HepG2 (cell line): ENCODE measurements around the gene NKPD1. TPM values are rescaled to one million over a fixed set of nuclear protein-coding genes. Genes with fewer than 3 reads are reported as not detected.

Source experiments
- ARID5B ChIP-seq: IDR thresholded peaks from 2 replicates; pipeline ENCODE4 v1.4.0; 2020; ENCODE audit warnings: mild to moderate bottlenecking, missing genetic modification reagents
- DMTF1 ChIP-seq: sonication (generic); formaldehyde crosslinking; IDR thresholded peaks from 2 replicates; pipeline ENCODE4 v1.4.0; 2020; ENCODE audit warnings: mild to moderate bottlenecking, missing genetic modification reagents
- HMGXB4 ChIP-seq, 2 experiments: sonication (generic) in 1 of 2; formaldehyde crosslinking in 1 of 2; IDR thresholded peaks; 2 replicates each; pipeline versions ENCODE4 v1.4.0 to v1.6.1; 2018 to 2020; ENCODE audit warnings: missing genetic modification reagents in 2 of 2, borderline replicate concordance in 1 of 2, low read depth in 1 of 2, mild to moderate bottlenecking in 1 of 2, missing biosample characterization in 1 of 2
- HOXA5 ChIP-seq: sonication (generic); formaldehyde crosslinking; IDR thresholded peaks from 2 replicates; pipeline ENCODE4 v1.4.0; 2020; ENCODE audit warnings: missing genetic modification reagents
- MBD4 ChIP-seq: IDR thresholded peaks from 2 replicates; pipeline ENCODE4 v1.6.1; 2012; ENCODE audit warnings: low read length, inconsistent platforms, borderline replicate concordance
- PATZ1 ChIP-seq: sonication (generic); formaldehyde crosslinking; IDR thresholded peaks from 2 replicates; pipeline ENCODE4 v1.4.0; 2020; ENCODE audit warnings: missing genetic modification reagents
- SOX5 ChIP-seq: IDR thresholded peaks from 2 replicates; pipeline ENCODE4 v1.6.1; 2016; ENCODE audit warnings: borderline replicate concordance
- SP5 ChIP-seq: IDR thresholded peaks from 2 replicates; pipeline ENCODE4 v1.6.1; 2016; ENCODE audit warnings: low read depth, borderline replicate concordance
- ZNF335 ChIP-seq: sonication (generic); formaldehyde crosslinking; IDR thresholded peaks from 2 replicates; pipeline ENCODE4 v1.4.0; 2020; ENCODE audit warnings: missing genetic modification reagents
- ZNF34 ChIP-seq: sonication (generic); formaldehyde crosslinking; IDR thresholded peaks from 2 replicates; pipeline ENCODE4 v1.4.0; 2020; ENCODE audit warnings: mild to moderate bottlenecking, missing genetic modification reagents, borderline replicate concordance
- ZNF512B ChIP-seq: sonication (generic); formaldehyde crosslinking; IDR thresholded peaks from 2 replicates; pipeline ENCODE4 v1.5.1; 2020; ENCODE audit warnings: missing genetic modification reagents, mild to moderate bottlenecking, borderline replicate concordance
- polyA plus RNA-seq, 8 experiments: library from polyadenylated mRNA; depleted of rRNA in 3 of 8; stranded (reverse) in 7 of 8; unstranded in 1 of 8; fragments of >200 nt; fragmentation: Illumina TruSeq in 4 of 8; extraction: Trizol in 4 of 8; gene quantifications; 2 replicates each; pipeline versions ENCODE4 v1.2.1 to v1.2.3, GENCODE V29; 2011 to 2016; ENCODE audit warnings: low read depth in 4 of 8, missing spikeins in 1 of 8, mixed read lengths in 1 of 8; ENCODE audit not compliant: insufficient read depth in 1 of 8
- total RNA-seq, 5 experiments: library from RNA; depleted of rRNA; stranded (reverse); fragments of >200 nt; fragmentation: Illumina TruSeq; extraction: Trizol; gene quantifications; 2 replicates each; pipeline ENCODE4 v1.2.3, GENCODE V29; 2016; ENCODE audit warnings: low read depth in 1 of 5
- TF ChIP-seq, protein P1 (sequence below): sonication (generic); formaldehyde crosslinking; IDR thresholded peaks from 2 replicates; pipeline ENCODE4 v1.5.0; 2020; ENCODE audit warnings: mild to moderate bottlenecking, missing genetic modification reagents

Gene NKPD1
- total and polyA plus RNA-seq, 2 of the 13 experiments (the other 11 are each of a cell fraction or from before 2014, with no cell fraction given): 0.03 TPM; not detected in 1

DNA sequence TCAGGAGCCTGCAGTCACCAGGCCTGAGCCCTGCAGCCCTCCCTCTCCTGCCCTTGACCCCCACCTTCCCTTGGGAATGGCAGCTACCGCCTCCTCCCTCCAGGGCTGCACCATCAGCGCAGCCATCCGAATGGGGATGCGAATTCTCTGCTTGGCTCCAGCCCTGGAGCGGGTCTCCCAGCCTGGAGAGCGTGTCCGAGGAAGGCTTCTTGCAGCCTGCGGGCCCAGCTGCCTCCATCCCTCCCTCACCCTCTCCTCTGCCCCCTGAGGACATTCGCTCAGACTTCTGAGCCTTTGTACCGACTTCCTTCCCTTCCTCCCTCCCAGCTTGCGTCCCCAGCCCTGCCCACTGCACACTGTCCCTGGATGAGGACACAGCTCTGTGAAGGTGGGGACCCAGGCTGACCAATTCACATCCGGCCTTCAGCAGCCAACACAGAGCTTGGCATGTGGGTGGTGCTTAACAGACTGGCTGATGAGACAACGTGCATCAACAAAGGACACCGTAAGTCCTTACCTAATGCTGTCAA is 6.0 kb upstream of the NKPD1 start (continued):
- peak; percentile 43; the same call in 1 of the 2 replicates for TF ChIP-seq PATZ1 (CRISPR knock-in tag)
- TF ChIP-seq ZNF335: 0 out of 2 replicates have a peak, but pooled peaks have one; percentile 21
- peak; percentile 29; the same call in 1 of the 2 replicates for TF ChIP-seq ARID5B (CRISPR knock-in tag)
- TF ChIP-seq HMGXB4 (CRISPR knock-in tag; IDR thresholded peaks at IDR 0.05; ENCODE audit: borderline replicate concordance in 1 of 2, low read depth in 1 of 2): 0 out of 4 replicates have a peak, but pooled peaks of 1 of the 2 experiments have one; percentile 12
- no peak for TF ChIP-seq DMTF1 (CRISPR knock-in tag)
- no peak for TF ChIP-seq MBD4
- TF ChIP-seq HOXA5 (CRISPR knock-in tag): no peak
- TF ChIP-seq SP5: peak; percentile 73
- TF ChIP-seq ZNF512B (CRISPR knock-in tag): no peak
- TF ChIP-seq, protein P1, sequence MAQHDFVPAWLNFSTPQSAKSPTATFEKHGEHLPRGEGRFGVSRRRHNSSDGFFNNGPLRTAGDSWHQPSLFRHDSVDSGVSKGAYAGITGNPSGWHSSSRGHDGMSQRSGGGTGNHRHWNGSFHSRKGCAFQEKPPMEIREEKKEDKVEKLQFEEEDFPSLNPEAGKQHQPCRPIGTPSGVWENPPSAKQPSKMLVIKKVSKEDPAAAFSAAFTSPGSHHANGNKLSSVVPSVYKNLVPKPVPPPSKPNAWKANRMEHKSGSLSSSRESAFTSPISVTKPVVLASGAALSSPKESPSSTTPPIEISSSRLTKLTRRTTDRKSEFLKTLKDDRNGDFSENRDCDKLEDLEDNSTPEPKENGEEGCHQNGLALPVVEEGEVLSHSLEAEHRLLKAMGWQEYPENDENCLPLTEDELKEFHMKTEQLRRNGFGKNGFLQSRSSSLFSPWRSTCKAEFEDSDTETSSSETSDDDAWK (CRISPR knock-in tag): no peak
- no peak for TF ChIP-seq ZNF34 (CRISPR knock-in tag)
- peak; percentile 59; the same call in 1 of the 2 replicates for TF ChIP-seq SOX5 (CRISPR knock-in tag)
